Neuron (in vitro differentiated cells): ENCODE results near the gene DAAM2.

Experiments
- H2AFZ ChIP-seq: one replicate; pipeline ENCODE4 v1.6.1; 2013; ENCODE audit warnings: low read depth, mild to moderate bottlenecking, inconsistent platforms, low read length, moderate library complexity
- H3K27me3 ChIP-seq: one replicate; pipeline ENCODE4 v1.6.1; 2013; ENCODE audit warnings: low read length; ENCODE audit not compliant: insufficient read depth
- H3K36me3 ChIP-seq: one replicate; pipeline ENCODE4 v1.6.1; 2013; ENCODE audit warnings: low read length; ENCODE audit not compliant: insufficient read depth
- H3K4me1 ChIP-seq: one replicate; pipeline ENCODE4 v1.6.1; 2013; ENCODE audit warnings: low read length; ENCODE audit not compliant: insufficient read depth
- H3K4me3 ChIP-seq: 2 replicates; pipeline ENCODE4 v1.5.1; 2013; ENCODE audit warnings: mild to moderate bottlenecking, low read length, moderate library complexity
- H3K9me3 ChIP-seq: one replicate; pipeline ENCODE4 v1.6.1; 2013; ENCODE audit warnings: low read length

Gene DAAM2

DNA sequence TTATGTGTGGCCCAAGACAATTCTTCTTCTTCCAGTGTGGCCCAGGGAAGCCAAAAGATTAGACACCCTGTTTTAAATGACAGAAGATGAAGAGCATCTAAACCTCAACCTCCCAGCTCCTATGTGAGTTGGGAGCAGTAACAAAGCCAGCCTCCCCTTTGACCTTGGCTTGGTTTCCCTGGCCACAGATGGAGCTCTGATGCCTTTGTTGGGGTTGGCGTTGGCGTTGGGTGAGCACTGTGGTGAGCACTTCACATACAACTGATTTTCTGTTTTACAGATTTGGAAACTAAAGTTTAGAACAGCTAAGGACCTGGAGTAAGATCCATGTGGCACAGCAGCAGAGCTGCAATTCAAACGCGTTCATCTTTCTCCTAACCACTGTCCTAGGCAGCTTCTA is 22.1 kb downstream of the DAAM2 start:
- Histone ChIP-seq H3K27me3 (no peaks in the 10 kb centered on the region), H3K9me3 (no peaks in the 10 kb centered on the region), H3K4me1 (no peaks in the 10 kb centered on the region), H3K36me3 (no peaks in the 10 kb centered on the region), H3K4me3 (no peak overlapping the region), H2AFZ (no peak overlapping the region)

DNA sequence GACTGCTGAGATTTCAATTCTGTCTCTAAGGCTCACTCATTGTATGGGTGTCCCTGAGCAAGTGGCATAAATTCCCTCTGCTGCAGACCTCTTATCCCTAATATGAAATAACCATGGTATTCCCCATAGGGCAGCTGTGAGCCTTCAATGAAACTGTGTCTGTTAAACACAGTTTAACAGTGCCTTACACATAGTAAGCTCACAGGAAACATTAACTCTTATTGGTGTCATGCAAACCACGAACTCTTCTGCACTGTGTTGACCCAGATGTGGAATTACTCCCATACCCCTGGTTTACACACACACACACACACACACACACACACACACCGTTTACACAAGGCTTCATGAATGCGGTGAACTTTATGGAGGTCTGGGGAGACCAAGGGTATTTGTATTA is 23.2 kb downstream of the DAAM2 start:
- H2AFZ ChIP-seq, result no peak overlapping the region
- no peaks in the 10 kb centered on the region for H3K36me3 ChIP-seq
- no peaks in the 10 kb centered on the region for H3K4me1 ChIP-seq
- no peak overlapping the region for H3K4me3 ChIP-seq
- no peaks in the 10 kb centered on the region for H3K9me3 ChIP-seq
- no peaks in the 10 kb centered on the region for H3K27me3 ChIP-seq

DNA sequence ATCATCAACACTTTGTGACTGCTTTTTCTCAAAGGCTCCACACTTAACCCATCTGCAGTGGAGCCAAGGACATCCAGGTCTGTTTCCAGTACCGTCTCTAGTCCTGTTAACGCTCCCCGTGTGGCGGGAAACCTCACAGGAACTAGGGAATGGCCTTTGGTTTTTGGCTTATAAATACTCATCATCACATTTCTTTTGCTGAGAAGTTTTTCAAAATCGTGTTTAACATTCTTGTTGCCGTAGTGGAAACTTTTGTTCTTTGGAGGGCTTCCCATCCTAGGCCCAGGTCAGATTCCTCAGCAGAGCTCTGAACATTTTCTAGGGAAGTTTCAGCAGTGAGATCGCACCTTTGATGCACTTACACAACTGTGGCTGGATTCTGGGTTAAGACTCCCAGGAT is 24.6 kb downstream of the DAAM2 start:
- Histone ChIP-seq H3K9me3 (no peaks in the 10 kb centered on the region), H3K4me1 (no peaks in the 10 kb centered on the region), H2AFZ (no peak overlapping the region), H3K36me3 (no peaks in the 10 kb centered on the region), H3K4me3 (no peak overlapping the region), H3K27me3 (no peaks in the 10 kb centered on the region)

DNA sequence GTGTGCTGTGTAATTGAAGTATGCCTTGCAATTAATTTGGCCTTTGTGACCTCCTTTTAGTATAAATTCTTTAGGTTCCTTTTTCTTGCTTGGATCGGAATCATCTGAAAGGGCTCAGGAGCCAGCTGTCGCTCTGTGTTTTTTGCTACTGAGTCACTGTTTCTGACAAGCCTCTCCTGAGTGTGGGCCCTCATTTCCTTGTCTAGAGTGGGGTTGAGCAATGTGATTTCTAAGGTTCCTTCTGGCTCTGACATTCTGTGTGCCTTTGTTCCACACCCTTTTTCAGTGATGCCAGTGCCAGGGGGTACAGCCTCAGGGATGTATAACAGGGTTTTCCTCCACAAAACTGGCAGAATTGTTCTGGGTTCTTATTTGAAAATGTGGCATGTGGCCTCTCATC is 26.5 kb downstream of the DAAM2 start:
- no peak overlapping the region for H3K4me3 ChIP-seq
- H3K36me3 ChIP-seq, result no peaks in the 10 kb centered on the region
- H3K27me3 ChIP-seq, result no peaks in the 10 kb centered on the region
- no peaks in the 10 kb centered on the region for H3K9me3 ChIP-seq
- H3K4me1 ChIP-seq, result no peaks in the 10 kb centered on the region
- H2AFZ ChIP-seq, result no peak overlapping the region

DNA sequence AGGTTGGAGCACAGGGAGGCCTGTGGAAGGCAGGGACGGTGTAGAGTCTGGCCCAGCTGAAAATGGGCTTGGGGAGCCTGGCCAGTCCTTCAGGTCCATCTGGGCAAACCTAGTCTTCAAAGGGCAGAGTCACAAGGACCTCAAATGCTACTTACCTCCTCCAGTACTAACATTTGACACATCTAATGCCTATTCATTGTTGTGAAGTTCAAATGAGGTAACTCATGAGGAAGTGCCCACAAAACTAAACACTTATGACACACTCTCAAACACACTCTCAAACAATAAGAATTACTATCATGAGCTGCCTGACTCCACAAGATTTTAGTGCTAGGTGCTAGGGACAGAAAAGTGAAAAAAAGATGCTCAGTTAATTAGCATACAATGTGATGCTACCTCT is 27.1 kb downstream of the DAAM2 start:
- H3K4me3 ChIP-seq, result no peak overlapping the region
- no peaks in the 10 kb centered on the region for H3K9me3 ChIP-seq
- no peaks in the 10 kb centered on the region for H3K27me3 ChIP-seq
- H3K36me3 ChIP-seq, result no peaks in the 10 kb centered on the region
- no peak overlapping the region for H2AFZ ChIP-seq
- H3K4me1 ChIP-seq, result no peaks in the 10 kb centered on the region

DNA sequence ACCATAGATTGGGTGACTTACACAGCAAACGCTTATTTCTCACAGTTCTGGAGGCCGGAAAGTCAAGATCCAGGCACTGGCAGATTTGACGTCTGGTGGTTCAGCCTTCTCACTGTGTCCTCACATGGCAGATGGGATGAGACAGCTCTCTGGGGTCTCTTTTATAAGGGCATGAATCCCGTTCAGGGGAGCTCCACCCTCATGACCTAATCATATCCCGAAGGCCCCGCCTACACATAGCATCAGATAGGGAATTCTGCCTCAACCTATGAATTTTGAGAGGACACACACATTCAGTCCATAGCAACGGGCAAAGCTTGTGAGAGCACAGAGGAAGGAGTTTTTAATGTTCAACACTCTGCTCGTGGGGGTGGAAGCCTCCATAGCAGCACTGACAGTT is 27.5 kb downstream of the DAAM2 start:
- H3K36me3 ChIP-seq, result no peaks in the 10 kb centered on the region
- H3K4me1 ChIP-seq, result no peaks in the 10 kb centered on the region
- H3K9me3 ChIP-seq, result no peaks in the 10 kb centered on the region
- H2AFZ ChIP-seq, result no peak overlapping the region
- no peak overlapping the region for H3K4me3 ChIP-seq
- H3K27me3 ChIP-seq, result no peaks in the 10 kb centered on the region

DNA sequence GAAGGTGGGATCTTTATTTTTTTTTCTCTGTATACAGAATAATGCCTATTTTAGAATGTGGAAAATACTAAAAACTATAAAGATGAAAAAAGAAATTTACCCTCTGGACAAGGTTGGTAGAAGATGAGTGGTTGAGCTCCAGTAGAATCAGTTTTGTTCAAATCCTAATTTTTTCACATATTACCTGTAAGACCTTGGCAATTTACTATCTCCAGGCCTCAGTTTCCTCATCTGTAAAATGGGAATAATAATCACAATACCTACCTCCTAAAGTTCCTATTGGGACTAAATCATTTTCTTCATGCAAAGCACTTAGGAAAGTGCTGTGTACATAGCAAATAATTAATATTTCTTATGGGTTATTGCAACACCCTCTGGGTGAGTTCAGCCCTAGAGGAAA is 28.4 kb downstream of the DAAM2 start:
- Histone ChIP-seq H3K27me3 (no peaks in the 10 kb centered on the region), H2AFZ (no peak overlapping the region), H3K36me3 (no peaks in the 10 kb centered on the region), H3K9me3 (no peaks in the 10 kb centered on the region), H3K4me1 (no peaks in the 10 kb centered on the region), H3K4me3 (no peak overlapping the region)

DNA sequence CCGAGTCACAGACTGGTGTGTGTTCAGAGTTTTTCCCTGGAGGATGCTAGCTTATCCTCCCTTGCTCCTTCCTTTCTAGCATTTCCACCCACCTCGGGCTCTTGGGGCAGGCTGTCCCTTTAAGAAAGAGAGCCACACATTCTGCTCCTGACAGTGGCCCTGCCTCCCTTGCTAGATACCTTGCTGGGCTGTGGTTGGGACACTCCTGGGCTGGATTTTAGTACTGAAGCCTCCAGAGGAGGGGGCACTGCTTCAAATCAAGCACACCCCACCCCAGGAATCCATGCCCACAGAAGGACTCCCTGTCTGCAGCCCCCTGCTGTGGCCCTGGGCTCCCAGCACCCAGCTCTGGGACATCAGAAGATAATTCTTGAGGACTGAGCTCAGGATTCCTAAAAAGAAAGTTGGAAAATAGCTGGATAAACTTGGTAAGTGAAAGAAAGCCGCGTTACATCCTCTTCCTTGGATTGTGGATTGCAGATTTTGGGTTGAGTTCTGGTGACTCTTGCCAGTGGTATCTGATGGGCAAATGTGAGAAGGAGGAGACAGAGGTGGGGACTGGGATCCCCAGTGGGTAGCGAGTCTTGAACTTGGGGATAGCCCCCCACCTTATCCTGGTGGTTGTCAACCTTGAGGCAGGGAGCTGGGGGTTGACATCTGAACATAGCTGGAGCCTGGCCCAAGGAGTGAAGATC is 29.0 kb downstream of the DAAM2 start:
- Histone ChIP-seq H2AFZ (no peak overlapping the region), H3K27me3 (no peaks in the 10 kb centered on the region), H3K4me1 (no peaks in the 10 kb centered on the region), H3K36me3 (no peaks in the 10 kb centered on the region), H3K9me3 (no peaks in the 10 kb centered on the region), H3K4me3 (no peak overlapping the region)

DNA sequence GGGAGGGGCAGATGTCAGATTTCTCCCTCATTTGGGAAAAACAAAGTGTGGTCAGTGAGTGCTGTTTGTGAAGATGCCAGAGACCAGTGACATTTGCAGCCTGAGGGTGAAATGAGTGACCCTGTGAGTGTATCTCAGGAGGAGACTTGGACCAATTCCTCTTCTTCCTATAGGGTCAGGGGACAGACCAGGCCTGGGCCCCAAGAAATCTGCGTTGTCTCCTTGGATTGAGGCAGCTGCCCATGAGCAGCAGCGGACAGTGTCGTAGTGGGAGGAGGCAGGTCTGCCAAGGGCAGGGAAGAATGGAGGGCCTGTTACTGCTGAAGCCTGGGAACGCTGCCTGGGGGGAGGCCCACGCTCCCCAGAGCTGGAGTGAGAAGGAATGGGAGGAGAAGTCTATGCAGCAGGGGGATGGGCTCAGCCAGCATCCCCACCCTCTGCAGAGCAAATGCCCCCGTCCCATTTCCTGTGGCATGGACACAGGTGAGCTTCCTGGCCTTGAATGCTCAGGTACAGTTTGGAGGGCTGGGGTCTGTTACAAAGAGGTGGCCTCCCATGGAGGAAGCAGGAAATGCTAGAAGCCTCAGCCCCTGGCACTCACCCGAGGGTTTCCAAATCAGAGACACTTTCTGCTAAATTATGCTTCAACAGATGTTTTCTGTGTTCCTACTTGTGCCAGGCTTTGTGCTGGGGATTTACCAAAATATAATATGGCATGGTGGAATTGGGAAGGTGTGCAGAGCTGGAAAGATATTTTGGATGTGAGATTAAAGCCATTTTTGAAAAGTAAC is 29.8 kb downstream of the DAAM2 start:
- H3K9me3 ChIP-seq, result no peaks in the 10 kb centered on the region
- H3K4me3 ChIP-seq, result no peak overlapping the region
- H3K4me1 ChIP-seq, result no peaks in the 10 kb centered on the region
- no peak overlapping the region for H2AFZ ChIP-seq
- H3K27me3 ChIP-seq, result no peaks in the 10 kb centered on the region
- no peaks in the 10 kb centered on the region for H3K36me3 ChIP-seq

DNA sequence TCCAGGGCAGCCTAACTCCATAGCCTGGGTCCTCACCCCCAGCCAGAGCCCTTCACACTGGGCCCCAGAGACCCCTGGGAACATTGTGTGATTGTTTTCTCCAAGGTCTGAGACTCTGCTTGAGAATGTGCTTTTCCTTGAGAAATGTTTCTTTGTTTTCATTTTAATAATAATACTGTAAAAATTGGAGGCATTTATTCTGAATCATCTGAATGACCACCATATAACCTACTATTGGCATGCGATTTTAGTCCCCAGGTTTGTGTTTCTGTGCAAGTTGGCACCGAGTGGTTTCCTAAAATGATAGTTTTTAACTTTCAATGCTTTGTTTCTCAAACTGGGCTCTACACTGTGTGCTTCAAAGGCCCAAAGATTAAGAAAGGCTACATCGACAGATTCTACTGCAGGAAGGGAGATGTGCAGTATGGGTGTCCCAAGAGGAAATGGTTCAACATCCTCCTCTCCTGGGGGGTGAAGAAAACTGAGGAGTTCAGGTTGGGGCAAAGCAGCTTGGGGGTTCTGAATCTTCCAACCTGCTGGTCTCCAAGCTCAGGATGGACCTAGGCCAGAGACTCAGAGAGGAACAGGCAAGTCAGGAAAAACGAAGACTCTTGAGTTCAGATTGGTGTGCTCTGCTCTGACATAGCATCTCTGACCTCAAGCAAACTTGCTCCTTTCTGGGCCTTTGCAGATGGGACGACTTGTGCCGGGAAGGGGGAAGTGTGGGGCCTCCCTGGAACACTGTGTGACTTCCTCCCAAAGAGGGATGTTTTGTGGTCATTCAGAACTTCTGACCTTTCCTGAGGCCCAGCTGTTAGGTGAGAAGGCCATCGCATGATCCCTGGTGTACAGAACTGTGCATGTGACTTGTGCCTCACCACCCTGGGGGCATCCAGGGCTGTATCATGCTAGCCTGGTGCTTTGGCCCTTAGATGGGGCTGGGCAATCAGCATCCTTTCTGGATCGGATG is 31.0 kb downstream of the DAAM2 start:
- H3K4me3 ChIP-seq, result no peak overlapping the region
- no peak overlapping the region for H2AFZ ChIP-seq
- H3K9me3 ChIP-seq, result no peaks in the 10 kb centered on the region
- H3K27me3 ChIP-seq, result no peaks in the 10 kb centered on the region
- no peaks in the 10 kb centered on the region for H3K36me3 ChIP-seq
- no peaks in the 10 kb centered on the region for H3K4me1 ChIP-seq

DNA sequence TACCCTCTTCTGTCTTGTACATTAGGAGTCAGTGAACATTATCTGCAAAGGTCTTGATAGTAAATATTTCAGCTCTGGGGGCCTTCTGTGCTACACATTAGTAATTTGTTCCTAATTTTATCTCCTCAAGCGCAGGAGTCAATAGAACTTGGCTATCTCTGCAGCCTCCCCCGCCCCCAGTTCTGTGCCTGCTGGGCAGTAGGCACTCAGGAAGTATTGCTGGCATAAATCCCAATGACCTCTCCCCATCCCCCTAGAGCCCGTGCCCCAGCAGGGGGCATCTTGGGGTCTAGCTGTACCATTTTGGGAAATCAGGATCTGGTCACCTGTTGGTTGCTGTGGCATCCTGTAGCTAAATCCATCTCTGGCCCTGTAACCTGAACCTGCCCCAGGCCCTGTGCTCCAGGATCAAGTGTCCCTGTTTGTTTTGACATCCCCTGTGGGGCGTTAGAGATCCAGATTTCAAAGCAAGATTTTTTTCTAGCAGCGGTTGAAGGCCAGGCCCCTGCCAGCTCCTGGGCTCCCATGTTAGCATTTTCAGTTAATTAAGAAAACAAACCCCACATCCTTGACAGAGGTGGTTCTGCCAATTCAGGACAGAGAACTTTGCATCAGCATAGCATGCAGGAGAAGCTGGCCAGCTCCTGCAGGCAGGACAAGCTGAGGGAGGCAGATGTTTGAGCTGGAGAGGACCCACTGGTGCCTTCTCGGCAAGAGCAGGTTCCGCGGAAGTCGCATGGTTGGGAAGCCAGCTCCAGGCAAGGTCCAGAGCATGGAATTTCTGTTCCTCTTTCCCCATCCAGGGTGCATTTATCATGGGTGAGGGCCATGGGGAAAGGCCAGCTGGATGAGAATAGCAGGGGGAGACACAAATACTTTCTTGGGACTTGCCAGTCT is 32.1 kb downstream of the DAAM2 start:
- Histone ChIP-seq H3K4me3 (no peak overlapping the region), H2AFZ (no peak overlapping the region), H3K4me1 (no peaks in the 10 kb centered on the region), H3K27me3 (no peaks in the 10 kb centered on the region), H3K9me3 (no peaks in the 10 kb centered on the region), H3K36me3 (no peaks in the 10 kb centered on the region)

DNA sequence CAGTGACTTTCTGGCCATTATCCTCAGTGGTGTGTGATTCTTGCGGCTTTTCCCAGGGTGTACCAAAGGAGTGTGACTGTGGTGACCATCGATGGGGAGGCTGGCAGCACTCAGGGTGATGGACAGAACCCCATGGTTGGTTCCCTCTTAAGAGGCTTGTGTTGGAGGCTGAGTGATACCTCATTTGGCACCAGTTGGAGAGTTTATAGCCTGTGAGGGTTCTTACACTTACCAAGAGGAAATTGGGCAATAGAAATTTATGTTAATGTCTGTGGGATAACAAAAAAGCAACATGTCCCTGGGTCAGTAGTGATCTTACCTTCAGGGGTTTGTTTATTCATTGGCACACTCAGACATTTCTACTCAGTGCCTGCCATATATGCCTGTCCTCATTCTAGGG is 37.2 kb downstream of the DAAM2 start:
- Histone ChIP-seq H3K9me3 (no peaks in the 10 kb centered on the region), H3K4me1 (no peaks in the 10 kb centered on the region), H3K4me3 (no peak overlapping the region), H2AFZ (no peak overlapping the region), H3K27me3 (no peaks in the 10 kb centered on the region), H3K36me3 (no peaks in the 10 kb centered on the region)
